Measurements from ENCODE around the gene BBS9. TPM values are rescaled to one million over a fixed set of nuclear protein-coding genes. Genes with fewer than 3 reads are reported as not detected.
A peak's percentile ranks its signal among the peaks of the same experiment; 100 is the strongest.

BBS9 gene
- total and polyA plus RNA-seq, 9 of the 15 experiments (the other 6 are each of a cell fraction or from before 2014, with no cell fraction given) = 0.77 to 3.3 (median 2.4) TPM

GRCh38 chr7:33128990-33129805, at the start of gene BBS9 (continued):
- no peak for TF ChIP-seq CBX2 (IDR thresholded peaks at IDR 0.05; ENCODE audit: insufficient read depth, low read length, poor library complexity, severe bottlenecking)
- no peak for TF ChIP-seq HNRNPH1 (optimal IDR thresholded peaks at IDR 0.05; ENCODE audit: low read depth, low read length)
- TF ChIP-seq HMG20A (CRISPR knock-in tag; conservative IDR thresholded peaks at IDR 0.05) = no peak
- no peak for TF ChIP-seq HDAC8 (tag; IDR thresholded peaks at IDR 0.05)
- TF ChIP-seq, protein P1, sequence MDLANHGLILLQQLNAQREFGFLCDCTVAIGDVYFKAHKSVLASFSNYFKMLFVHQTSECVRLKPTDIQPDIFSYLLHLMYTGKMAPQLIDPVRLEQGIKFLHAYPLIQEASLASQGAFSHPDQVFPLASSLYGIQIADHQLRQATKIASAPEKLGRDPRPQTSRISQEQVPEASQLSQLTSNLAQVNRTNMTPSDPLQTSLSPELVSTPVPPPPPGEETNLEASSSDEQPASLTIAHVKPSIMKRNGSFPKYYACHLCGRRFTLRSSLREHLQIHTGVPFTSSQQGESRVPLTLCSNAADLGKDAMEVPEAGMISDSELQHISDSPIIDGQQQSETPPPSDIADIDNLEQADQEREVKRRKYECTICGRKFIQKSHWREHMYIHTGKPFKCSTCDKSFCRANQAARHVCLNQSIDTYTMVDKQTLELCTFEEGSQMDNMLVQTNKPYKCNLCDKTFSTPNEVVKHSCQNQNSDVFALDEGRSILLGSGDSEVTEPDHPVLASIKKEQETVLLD (IDR thresholded peaks at IDR 0.05) = peak; percentile 83
- TF ChIP-seq HNRNPLL (IDR thresholded peaks at IDR 0.05; ENCODE audit: low read depth, low read length, poor library complexity, severe bottlenecking) = peak; percentile 70
- TF ChIP-seq, protein P2, sequence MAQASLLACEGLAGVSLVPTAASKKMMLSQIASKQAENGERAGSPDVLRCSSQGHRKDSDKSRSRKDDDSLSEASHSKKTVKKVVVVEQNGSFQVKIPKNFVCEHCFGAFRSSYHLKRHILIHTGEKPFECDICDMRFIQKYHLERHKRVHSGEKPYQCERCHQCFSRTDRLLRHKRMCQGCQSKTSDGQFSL (CRISPR knock-in tag; IDR thresholded peaks at IDR 0.05) = no peak
- TF ChIP-seq, protein P2 (tag; IDR thresholded peaks at IDR 0.05) = no peak
- TF ChIP-seq TOE1 (IDR thresholded peaks at IDR 0.05; ENCODE audit: borderline replicate concordance) = no peak
- no peak for TF ChIP-seq TOE1 (CRISPR knock-in tag; IDR thresholded peaks at IDR 0.05; ENCODE audit: borderline replicate concordance, low read depth)
- no peak for TF ChIP-seq CTCFL (IDR thresholded peaks at IDR 0.05; ENCODE audit: borderline replicate concordance, insufficient read depth, low read depth, low read length, poor library complexity, severe bottlenecking)
- TF ChIP-seq HMGN3 (IDR thresholded peaks at IDR 0.05; ENCODE audit: borderline replicate concordance, extremely low read depth, insufficient read length, low read depth, low read length) = peak; percentile 63
- TF ChIP-seq DACH1 (IDR thresholded peaks at IDR 0.05; ENCODE audit: partially characterized antibody) = no peak
- no peak for TF ChIP-seq NFE2L1 (tag; IDR thresholded peaks at IDR 0.05; ENCODE audit: borderline replicate concordance, low read depth)
- no peak for TF ChIP-seq TCFL5 (CRISPR knock-in tag; conservative IDR thresholded peaks at IDR 0.05)
- TF ChIP-seq AFF4 (CRISPR knock-in tag; IDR thresholded peaks at IDR 0.05) = 0 out of 2 replicates have a peak, but pooled peaks have one; percentile 36
- no peak for TF ChIP-seq SOX6 (IDR thresholded peaks at IDR 0.05)
- TF ChIP-seq NR3C1 (CRISPR knock-in tag; IDR thresholded peaks at IDR 0.05) = no peak
- no peak for TF ChIP-seq CC2D1A (IDR thresholded peaks at IDR 0.05)

Data from K562 (cell line).